ENCODE data around the gene SH3PXD2A. TPM values are rescaled to one million over a fixed set of nuclear protein-coding genes. Genes with fewer than 3 reads are reported as not detected.

The SH3PXD2A gene
- total and polyA plus RNA-seq, 2 of the 4 experiments (the other 2 are of a cell fraction): 6.3 to 23.0 TPM

DNA sequence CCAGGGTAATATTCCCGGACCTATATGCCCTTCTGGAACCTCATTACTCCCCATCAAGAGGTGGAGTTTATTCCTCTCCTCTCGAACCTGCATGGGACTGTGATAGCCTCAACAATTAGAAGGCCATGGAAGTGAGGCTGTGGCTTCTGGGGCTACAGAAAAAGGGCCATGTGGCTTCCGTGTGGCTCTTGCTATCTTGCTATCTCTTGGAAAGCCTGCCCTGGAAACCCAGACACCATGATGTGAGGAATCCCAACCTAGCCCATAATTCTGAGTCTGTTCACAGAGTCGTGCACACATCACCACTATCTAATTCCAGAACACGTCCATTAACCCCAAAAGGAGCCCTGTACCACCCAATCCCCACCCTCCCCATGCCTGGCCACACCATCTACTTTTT lies 20.8 kb upstream of the SH3PXD2A start:
- H3K9ac ChIP-seq (ENCODE audit: low read depth, low read length): no peak overlapping the region
- 88% methylated on average over 1 of the region's 5 CpGs; no CpG with 5 or more reads in 1 of the 2 experiments for WGBS, 2 experiments (ENCODE audit: extremely low coverage in 2 of 2, insufficient read length in 1 of 2)
- no peak overlapping the region for H2AK9ac ChIP-seq (replicated peaks; ENCODE audit: low read depth, low read length, poor library complexity)
- intact Hi-C loops (cut with micrococcal nuclease): no loop called here
- no peak overlapping the region for H2BK20ac ChIP-seq (ENCODE audit: low read depth, low read length)
- no peak overlapping the region for H3K4me2 ChIP-seq (ENCODE audit: low read depth, low read length)
- no peak overlapping the region for H2BK5ac ChIP-seq (ENCODE audit: low read depth, low read length, poor library complexity, severe bottlenecking)
- POLR2A ChIA-PET (ENCODE audit: unreplicated experiment): no interaction called here
- H4K8ac ChIP-seq (ENCODE audit: low read depth in 2 of 2, low read length in 2 of 2): no peak overlapping the region
- dilution Hi-C loops (cut with HindIII; ENCODE audit: low sequenced_read_pairs, unreplicated experiment): no loop called here
- no peak overlapping the region for H3K23ac ChIP-seq (ENCODE audit: low read depth, low read length)
- H4K91ac ChIP-seq (ENCODE audit: insufficient read depth, low read depth, low read length): no peak overlapping the region
- H3K4me1 ChIP-seq (ENCODE audit: control insufficient read depth, insufficient read depth, low read length): no peaks in the 10 kb centered on the region
- BruUV-seq (replicated peaks): no TSS peak
- H2BK120ac ChIP-seq (ENCODE audit: low read depth, low read length): no peak overlapping the region
- H3K18ac ChIP-seq (ENCODE audit: low read depth, low read length): no peak overlapping the region
- H2AK5ac ChIP-seq (ENCODE audit: low read depth, low read length): no peak overlapping the region
- H3K14ac ChIP-seq (replicated peaks; ENCODE audit: low read depth, low read length): no peak overlapping the region
- no peak overlapping the region for H3K4ac ChIP-seq (ENCODE audit: low read depth, low read length)
- H3K36me3 ChIP-seq (ENCODE audit: control insufficient read depth, insufficient read depth, low read length): peaks cover 4% of the 10 kb centered on the region
- H3K27ac ChIP-seq (ENCODE audit: insufficient read depth, low read length): no peak overlapping the region
- TF ChIP-seq, protein P1, sequence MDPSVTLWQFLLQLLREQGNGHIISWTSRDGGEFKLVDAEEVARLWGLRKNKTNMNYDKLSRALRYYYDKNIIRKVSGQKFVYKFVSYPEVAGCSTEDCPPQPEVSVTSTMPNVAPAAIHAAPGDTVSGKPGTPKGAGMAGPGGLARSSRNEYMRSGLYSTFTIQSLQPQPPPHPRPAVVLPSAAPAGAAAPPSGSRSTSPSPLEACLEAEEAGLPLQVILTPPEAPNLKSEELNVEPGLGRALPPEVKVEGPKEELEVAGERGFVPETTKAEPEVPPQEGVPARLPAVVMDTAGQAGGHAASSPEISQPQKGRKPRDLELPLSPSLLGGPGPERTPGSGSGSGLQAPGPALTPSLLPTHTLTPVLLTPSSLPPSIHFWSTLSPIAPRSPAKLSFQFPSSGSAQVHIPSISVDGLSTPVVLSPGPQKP (IDR thresholded peaks at IDR 0.05; ENCODE audit: borderline replicate concordance, low read depth, low read length): no peak
- TF ChIP-seq RFX5 (IDR thresholded peaks at IDR 0.05; ENCODE audit: low read depth, low read length) (no peak), MAFK (IDR thresholded peaks at IDR 0.05; ENCODE audit: low read depth, low read length) (no peak)
- TF ChIP-seq, protein P2, sequence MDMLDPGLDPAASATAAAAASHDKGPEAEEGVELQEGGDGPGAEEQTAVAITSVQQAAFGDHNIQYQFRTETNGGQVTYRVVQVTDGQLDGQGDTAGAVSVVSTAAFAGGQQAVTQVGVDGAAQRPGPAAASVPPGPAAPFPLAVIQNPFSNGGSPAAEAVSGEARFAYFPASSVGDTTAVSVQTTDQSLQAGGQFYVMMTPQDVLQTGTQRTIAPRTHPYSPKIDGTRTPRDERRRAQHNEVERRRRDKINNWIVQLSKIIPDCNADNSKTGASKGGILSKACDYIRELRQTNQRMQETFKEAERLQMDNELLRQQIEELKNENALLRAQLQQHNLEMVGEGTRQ (IDR thresholded peaks at IDR 0.05; ENCODE audit: low read depth, low read length): no peak
- H4K5ac ChIP-seq (ENCODE audit: low read depth, low read length): no peak overlapping the region
- H3K4me3 ChIP-seq (ENCODE audit: insufficient read depth, low read depth, low read length): no peak overlapping the region
- H3K9me3 ChIP-seq (ENCODE audit: control insufficient read depth, insufficient read depth, low read length): no peaks in the 10 kb centered on the region
- no peaks in the 10 kb centered on the region for H3K79me1 ChIP-seq (ENCODE audit: low read depth in 1 of 2, low read length in 2 of 2)
- no peak for DNase-seq
- CTCF ChIA-PET: interaction anchor here (1.0 kb wide), 1 partner anchor 8 kb away, joined by 3 read pairs; no protein-coding TSS in a partner anchor
- no peak overlapping the region for H2AFZ ChIP-seq (replicated peaks; ENCODE audit: low read length, poor library complexity)
- H2BK15ac ChIP-seq (ENCODE audit: low read depth, low read length): no peak overlapping the region
- ATAC-seq (ENCODE audit: low read depth): no peak
- H3K56ac ChIP-seq (ENCODE audit: extremely low read depth, insufficient read depth, low read length): no peak overlapping the region
- H3K27me3 ChIP-seq (ENCODE audit: control insufficient read depth, insufficient read depth, low read length): no peaks in the 10 kb centered on the region
- H4K20me1 ChIP-seq (ENCODE audit: insufficient read depth, low read length): no peaks in the 10 kb centered on the region
- in situ Hi-C loops (cut with MboI; ENCODE audit: low sequenced_read_pairs): no loop called here
- H3K9me1 ChIP-seq (ENCODE audit: insufficient read depth, low read length): peaks cover 5% of the 10 kb centered on the region; the same call in 1 of the 2 replicates
